Hypothalamus (tissue), 51 donors: ENCODE measurements around the gene ODF4.
A peak's percentile ranks its signal among the peaks of the same experiment; 100 is the strongest.
"Not testable (repeated sequence)": the region's sequence is repeated elsewhere in the genome, so short reads cannot be mapped to it uniquely, and the experiment has no call there.

Source experiments
- DNase-seq, 51 donors: peaks; one replicate each; lab custom pipeline; 2025; lab: John Stamatoyannopoulos, UW

The ODF4 gene

DNA sequence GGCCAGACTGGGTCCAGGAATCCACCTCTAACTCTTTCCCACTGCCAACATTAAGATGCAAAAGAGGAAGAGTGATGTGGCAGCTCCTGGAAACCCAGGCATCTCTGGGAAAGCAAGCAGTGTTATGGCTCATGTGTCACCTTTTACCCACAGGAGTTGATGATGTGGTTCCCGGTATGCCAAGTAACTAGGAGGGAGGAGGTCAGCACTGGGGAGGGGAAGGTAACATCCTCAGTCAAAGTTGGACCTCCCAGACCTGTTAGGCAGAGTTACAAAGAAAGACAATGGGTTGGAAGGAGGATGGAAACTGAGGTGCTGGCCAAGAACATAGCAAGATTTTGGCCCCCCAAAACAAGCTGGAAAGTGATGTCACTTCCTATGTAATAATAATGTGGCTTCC, 25.5 kb downstream of the ODF4 start:
- no peak for DNase-seq

DNA sequence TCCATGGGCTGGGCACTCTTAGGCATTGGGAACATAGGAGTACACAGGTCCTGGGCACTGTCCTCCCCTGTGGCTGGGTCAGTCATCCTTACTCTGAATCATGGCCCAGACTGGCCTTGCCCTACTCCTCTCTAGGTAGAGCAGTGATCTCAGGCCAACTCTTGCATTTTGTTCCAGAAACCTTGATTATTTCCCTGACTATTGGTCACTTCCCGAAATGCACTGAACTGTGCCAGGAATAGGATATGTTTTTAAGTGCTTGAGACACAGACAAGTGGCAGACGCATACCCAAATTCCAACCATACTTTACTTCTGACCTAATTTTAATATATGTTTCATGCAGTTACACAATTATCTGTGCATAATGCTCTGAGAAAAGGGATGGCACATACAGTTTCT, 26.6 kb downstream of the ODF4 start:
- no peak for DNase-seq

DNA sequence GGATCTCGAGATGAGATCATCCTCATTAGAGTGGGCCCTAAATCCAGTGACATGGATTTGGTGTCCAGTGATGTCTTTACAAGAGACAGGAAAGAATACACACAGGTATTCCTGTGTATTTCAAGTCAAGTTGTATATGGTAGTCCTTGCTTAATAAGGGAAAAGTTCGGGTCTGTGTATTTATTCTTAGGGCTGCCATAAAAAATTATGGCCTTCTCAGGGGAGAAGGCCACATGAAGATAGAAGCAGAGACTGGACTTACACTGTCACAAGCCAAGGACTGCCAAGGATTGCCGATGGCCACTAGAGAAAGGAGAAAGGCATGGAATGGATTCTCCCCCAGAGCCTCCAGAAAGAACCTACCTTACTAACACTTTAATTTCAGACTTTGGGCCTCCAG, 28.6 kb downstream of the ODF4 start:
- DNase-seq = no peak

GRCh38 chr17:8369944-8370343, 30.3 kb downstream of the ODF4 start:
- no peak for DNase-seq

- DNase-seq = no peak
Observed at GRCh38 chr17:8371786-8372185, 32.1 kb downstream of the ODF4 start.

- DNase-seq = no peak
Observed at GRCh38 chr17:8372422-8372821, 32.8 kb downstream of the ODF4 start.

DNA sequence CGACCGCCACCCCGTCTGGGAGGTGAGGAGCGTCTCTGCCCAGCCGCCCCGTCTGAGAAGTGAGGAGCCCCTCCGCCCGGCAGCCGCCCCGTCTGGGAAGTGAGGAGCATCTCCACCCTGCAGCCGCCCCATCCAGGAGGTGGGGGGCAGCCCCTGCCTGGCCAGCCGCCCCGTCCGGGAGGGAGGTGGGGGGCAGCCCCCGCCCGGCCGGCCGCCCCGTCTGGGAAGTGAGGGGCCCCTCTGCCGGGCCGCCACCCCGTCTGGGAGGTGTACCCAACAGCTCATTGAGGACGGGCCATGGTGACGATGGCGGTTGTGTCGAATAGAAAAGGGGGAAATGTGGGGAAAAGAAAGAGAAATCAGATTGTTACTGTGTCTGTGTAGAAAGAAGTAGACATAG, 34.2 kb downstream of the ODF4 start:
- DNase-seq = not testable (repeated sequence)

DNA sequence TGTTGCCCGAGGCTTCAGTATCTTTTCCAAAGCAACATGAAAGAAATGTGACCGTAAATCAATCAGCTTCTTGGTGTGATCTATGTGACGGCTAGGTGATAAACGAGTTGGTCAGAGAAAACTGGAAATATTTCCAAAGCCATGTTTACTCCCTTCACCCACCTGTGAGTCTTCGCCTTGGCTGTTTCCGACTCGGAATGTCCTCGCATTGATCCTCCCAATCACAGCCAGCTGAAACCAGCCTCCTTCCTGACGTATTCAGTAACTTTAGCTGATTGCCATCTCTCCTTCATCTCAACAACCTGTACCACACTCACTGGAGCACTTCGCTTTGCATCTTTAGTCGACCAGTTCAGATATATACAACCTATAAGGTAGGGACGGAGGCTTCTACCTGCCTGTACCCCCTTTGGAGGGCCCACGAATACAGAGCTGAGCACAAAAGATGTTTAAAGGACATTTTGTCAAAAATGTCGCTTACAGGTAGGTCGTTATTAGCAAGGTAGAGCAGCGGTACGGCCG, 36.2 kb downstream of the ODF4 start:
- peak in 12 of 51 donors; percentile 7 to 60 (median 16) for DNase-seq

DNA sequence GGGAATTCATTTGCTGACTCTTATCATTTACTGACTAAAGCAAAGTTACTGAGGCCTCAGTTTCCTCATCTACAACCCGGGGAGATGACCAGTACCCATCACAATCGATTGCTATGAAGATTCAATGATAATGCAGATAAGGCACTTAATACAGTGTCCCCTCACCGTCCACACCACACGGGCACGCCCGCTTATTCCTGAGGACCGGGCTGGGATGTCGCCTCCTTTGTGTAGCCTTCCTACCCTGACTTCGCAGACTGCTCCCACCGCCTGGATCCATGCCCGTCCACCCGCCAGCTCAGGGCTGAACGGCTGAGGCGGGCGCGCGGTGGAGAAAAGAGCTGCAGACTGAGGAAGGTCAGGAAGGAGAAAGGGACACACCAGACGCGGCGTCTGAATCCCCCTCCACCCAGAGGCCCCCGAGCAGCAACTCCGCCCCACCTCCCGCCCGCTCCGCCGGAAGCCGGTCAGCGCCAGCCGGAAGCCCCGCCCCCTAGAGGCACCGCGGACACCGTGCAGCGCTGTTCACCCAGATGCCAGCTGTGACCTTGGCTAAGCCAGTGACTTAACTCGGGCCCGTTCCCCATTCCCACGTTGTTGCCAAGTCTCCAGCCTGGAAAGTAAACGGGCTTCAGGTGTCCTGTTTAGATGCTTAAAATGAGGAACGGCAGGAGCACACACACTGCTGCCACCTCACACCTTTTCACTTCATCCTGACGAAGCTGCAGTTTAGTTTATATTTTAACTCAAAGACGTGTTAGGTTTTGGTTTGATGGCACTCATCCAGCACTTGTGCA, 36.8 kb downstream of the ODF4 start, which contains the start of gene KRABD2:
Gene KRABD2 (minus strand): TSS at position 434 of the 797 bp plus-strand sequence.
- peak; percentile 24 to 92 (median 81) for DNase-seq

- no peak for DNase-seq
Observed at GRCh38 chr17:8377422-8377821, 37.8 kb downstream of the ODF4 start.

GRCh38 chr17:8378117-8378516, 38.5 kb downstream of the ODF4 start:
- DNase-seq = not testable (repeated sequence)

DNA sequence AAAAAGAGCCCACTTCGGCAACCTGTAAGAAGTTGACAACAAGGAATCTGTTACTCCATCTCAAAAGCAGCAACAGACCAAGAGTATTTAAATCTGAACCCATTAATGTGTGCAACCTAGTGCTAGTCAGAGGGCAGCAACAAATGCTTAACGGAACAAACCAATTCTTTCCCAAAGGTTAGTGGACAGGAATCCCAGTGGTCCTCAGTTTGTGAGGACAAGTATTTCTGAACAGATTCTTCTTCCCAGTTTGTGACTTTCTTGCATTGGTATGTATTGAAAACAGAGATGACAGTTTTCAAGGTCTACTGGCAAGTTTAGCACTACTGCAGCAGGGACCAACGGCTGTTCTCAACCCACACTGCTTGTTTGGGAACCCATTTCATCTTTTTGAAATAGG, 40.4 kb downstream of the ODF4 start:
- no peak for DNase-seq

DNA sequence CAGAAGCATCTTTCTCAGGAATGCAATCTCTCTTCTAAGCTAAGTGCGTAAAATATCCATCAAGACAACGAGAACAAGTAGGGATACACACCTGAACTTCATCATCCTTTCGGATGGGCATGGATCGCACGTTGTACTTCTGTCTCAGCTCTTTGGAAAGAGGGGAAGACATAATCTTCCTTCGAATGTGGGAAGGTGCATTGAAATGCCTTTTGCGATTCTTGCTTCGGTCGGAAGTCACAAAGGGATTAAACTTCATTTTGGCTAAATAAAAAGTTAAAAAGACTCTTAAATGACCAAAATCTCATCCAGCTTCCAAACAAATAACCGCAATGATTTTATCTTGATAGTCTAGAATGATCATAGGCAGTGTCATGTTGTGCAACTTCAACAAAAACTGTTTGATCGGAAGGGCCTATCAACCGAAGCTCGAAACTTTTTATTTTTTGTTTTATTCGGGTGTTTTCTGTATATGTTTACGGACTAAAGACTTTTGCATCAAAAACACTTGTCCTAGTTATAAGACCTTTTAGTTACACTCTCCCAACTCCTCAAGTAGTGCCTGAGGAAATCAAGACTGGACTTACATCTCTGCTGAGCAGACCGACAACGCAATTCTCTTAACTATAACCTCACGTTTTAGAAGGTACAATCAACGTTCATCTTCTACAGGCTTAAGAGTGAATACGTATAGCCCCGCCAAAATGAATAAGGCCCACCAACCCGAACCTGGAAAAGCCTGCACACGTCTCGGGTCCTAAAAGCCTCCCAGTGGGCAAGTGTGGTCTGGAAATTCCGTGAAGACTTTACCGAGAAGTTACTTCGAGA, 42.6 kb downstream of the ODF4 start:
- DNase-seq = no peak

GRCh38 chr17:8382880-8383142, 43.2 kb downstream of the ODF4 start:
- no peak for DNase-seq

GRCh38 chr17:8383143-8383822, 43.6 kb downstream of the ODF4 start, which contains the start of gene RPL26:
TSS of gene RPL26 (minus strand) at chr17:8383193. CDS start at chr17:8382310, 883 bp downstream.
- peak; percentile 74 to 98 (median 92) for DNase-seq

DNA sequence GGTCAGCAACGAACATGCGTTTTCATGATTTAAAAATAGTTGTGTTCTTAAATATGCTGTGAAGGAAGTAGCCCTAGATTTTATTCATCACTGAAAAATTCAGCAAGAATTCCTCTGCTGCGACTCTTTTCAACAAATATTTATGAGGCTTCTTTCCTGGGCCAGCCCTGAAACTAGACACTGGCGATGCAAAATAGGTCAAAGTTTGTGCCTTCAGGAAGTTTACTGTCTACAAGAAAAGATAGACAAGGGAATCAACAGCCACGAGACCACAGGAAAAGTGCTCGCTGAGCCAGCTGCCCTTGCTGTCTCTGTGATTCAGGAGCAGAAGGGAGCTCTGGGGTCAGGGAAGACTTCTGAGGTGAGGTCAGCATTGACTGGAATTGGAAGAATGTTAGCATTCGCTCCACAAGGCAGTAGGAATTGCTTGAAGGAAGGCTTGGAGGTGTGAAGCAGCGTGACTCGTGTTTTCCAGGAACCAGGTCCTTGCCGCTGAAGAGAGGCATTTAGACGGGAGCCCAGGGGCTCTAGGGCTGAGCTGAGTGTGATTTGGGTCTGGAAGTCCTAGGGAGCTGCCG, 45.2 kb downstream of the ODF4 start:
- no peak for DNase-seq

DNA sequence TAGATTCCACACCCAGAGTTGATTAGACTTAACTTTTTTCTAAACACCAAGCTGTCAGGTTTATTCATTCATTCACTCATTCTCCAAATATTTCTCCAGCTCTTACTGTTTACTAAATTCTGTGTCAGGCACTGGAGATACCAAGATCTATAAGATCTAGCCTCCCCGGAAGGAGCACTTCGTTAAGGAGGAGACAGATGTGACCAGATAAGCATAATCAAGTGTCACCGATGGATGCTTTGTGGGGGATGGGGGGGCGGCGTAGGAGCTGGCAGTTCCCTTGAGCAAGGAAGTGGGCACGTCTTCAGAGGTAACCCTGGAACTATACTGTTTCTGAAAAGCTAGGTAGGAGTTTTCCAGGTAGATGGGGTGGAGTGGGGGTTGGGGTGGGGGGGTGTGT, 47.2 kb downstream of the ODF4 start:
- no peak for DNase-seq

- no peak for DNase-seq
Observed at GRCh38 chr17:8387914-8388651, 48.4 kb downstream of the ODF4 start.

- DNase-seq = no peak
Observed at GRCh38 chr17:8391711-8392110, 52.1 kb downstream of the ODF4 start.

DNA sequence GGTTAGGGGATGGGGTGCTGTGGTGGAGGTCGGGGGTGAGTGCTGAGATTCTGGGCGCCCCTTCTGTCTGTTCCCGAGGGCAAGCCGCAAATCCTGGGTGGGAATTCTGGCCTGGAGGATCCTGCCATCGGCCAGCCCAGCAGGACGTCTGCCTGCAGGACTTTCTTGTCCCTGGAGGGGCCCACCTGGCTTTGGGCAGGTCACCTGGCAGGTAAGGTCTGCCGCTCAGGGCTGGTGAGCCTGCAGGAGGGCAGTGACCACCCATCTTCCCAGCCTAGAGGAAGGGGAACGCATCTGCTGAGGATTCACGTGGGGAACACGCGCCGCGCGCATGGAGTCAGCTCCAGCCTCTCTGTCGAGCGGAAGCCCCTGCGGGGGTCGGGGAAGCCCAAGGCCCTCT, 52.6 kb downstream of the ODF4 start:
- no peak for DNase-seq
